CD4-positive, alpha-beta T cell treated with Interleukin-17A for 1 hour (primary cell): ENCODE results near the gene CFAP99.
"Not testable (repeated sequence)": the region's sequence is repeated elsewhere in the genome, so short reads cannot be mapped to it uniquely, and the experiment has no call there.

ENCODE experiments used
- DNase-seq: peaks from one replicate; pipeline ENCODE4 v3.0.0-alpha.2; 2020

Gene CFAP99

DNA sequence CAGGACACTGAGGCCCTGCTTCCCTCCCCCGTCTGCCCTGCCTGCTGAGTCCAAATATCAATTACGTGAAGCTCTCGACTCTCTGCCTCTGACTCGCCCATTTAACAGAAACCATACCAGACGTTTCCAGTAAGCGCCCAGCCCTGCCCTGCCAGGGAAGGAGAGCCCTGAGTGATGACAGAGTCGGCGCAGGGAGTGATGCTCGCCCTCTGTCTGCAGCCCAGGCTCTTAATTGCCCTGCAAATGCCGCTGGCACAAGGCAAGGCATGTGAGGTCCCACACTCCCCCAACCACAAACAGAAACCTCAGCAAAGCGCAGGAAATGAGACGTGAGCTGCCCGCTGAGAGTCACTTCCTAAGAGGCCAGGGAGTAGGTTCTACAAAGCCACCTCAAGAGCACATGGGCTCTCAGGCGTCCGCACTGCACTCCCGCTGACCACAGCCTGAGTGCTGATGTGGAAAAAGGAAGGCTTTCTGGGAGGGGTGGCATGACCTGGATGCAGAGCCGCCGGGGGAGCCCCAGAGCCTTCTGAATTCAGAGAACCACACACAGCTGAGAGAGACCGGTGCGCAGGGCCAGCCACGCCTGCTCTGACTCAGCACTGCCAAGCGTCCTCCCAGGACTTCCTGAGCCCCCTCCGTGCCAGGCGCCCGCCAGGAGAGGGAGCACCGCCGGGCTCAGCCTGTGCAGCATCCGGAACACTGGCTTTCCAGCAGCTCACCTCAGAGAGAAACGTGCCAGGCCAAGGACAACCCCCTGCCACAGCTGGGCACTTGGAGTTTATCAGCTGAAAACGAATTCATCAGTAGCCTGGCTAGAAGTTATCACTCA lies 5.7 kb upstream of the CFAP99 start:
- peak; percentile 95 for DNase-seq

DNA sequence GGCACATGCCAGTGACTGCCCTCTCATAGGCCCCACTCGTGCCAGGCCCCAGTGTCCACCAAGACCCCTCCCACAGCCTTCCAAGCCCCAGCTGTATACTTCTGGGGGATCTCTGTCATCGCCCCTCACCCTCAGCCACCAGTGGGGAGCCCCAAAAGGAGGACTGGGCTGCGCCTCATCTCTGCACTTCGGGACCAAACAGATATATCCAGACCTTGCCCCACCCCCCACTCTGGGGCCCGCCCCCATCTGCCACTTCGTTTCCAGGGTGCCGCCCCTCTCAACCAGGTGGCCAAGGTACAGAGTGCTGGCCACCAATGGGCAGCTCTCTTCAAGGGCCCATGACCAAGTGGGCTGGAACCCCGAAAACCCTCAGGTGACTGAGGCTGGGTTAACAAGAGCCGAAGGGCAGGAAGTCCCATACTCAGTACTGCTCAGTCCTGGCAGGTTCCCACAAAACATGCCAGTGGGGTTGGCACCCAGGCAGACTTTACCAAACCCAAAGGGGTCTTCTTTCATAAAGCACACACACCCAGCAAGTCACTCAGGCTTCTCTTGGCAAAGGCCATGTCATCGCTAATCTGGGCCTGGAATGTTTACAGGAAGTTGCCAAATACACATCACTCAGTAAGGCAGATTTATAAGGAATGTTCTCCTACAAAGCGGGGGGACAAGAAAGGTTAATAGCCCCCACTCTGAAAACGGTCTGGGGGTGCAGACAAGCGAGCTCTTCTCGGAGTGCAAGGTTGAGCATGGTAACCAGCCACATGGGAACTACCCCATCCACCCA lies 4.7 kb upstream of the CFAP99 start:
- peak; percentile 59 for DNase-seq

DNA sequence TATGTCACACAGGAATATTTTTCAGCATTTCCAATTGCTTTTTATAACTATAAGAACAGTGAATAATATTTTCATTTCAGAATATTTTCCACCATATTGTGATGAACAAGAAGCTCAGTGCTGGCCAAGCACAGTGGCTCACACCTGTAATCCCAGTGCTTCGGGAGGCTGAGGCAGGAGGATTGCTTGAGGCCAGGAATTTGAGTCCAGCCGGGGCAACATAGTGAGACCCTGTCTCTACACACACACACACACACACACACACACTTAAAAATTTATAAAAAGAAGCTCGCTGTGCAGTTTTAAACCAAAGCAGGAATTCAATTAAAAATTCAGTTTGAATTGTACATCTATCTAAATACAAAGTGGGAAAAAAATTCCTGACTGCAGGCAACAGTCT lies 3.5 kb upstream of the CFAP99 start:
- DNase-seq = no peak

DNA sequence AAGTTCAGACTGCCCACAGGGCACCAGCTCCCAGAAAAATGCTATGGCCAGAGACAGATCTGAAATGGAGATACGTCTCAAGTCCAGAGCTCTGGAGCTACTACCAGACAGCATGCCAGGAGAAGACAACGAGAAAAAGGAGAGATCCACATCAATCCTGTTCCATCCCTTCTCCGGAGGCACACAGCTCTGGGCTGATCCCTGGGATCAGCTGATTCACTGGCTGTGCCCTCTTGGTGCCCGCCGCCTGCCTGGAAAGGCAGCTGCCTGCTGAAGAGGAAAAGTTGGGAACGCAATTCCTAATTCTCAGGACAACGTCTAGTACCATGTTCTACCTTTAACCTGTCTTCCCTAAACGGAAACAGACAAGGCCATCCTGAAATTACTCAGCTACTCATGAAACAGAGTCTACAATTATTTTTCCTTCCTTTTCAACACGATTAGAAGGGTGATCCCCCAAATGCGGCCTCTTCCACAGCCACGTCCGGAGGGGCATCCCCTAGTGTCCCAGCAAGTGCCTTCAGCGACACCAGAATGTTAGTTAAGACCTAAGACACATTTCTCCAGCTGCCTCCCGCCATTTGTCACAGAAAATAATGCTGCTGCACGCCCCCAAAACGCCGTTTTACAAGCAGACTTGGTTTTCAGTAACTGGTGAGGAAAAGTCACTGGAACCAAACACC lies 2.7 kb upstream of the CFAP99 start:
- DNase-seq = no peak

DNA sequence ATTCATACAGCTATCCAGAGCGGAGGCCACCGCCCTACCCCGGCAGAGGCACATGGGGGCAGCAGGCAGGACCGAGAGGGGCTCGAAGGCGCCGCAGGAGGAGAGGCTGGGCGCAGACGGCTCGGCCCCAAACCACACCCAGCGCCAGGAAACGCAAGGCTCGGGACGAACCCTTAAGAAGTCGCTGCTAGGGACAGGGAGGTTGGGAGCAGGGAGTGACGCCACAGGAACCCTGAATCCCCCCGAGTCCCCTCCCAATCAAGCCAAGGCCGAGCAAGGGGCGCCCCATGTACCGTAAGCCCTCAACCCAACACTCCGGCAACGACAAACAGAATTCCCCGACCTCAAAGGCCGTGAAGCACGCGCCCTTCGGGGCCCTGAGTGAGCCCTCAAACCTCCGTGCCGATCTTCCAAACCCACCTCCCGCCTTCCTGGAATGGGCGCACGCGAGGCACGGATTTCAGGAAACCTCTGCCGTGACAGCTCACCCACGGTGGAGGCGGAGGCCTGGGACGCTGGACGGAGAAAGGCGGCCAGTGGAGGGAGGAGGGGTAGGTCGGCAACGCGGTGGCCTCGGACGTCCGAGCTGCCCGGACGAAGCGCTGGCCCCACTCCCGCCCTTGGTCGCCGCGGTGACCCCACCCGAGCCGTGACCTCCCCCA lies 2.1 kb upstream of the CFAP99 start:
- DNase-seq = peak; percentile 20

DNA sequence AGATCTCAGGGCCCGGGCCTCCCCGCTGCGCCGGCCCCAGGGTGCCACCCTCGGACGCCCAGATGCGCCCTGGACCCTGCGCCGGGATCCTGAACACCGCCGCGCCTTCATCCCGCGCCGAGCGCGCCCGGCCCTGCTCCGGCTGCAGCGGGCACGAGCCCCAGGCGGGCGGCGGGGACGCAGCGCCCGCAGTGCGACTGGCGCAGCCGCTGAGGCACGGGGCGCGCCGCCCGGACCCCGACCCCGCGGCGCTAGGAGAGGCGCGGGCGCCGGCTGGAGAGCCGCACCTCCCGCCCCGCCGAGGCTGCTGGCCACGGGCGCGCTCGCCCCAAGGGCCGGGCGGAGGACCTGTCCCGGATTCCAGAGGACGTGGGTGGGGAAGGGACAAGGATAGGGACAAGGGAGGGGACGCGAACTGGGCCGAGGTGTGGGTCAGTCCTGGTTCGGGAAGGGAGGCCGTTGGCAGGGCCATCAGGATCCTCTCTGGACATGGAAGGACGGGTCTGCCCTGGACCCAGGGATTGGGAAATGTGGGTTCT lies 1.5 kb upstream of the CFAP99 start:
- no peak for DNase-seq

DNA sequence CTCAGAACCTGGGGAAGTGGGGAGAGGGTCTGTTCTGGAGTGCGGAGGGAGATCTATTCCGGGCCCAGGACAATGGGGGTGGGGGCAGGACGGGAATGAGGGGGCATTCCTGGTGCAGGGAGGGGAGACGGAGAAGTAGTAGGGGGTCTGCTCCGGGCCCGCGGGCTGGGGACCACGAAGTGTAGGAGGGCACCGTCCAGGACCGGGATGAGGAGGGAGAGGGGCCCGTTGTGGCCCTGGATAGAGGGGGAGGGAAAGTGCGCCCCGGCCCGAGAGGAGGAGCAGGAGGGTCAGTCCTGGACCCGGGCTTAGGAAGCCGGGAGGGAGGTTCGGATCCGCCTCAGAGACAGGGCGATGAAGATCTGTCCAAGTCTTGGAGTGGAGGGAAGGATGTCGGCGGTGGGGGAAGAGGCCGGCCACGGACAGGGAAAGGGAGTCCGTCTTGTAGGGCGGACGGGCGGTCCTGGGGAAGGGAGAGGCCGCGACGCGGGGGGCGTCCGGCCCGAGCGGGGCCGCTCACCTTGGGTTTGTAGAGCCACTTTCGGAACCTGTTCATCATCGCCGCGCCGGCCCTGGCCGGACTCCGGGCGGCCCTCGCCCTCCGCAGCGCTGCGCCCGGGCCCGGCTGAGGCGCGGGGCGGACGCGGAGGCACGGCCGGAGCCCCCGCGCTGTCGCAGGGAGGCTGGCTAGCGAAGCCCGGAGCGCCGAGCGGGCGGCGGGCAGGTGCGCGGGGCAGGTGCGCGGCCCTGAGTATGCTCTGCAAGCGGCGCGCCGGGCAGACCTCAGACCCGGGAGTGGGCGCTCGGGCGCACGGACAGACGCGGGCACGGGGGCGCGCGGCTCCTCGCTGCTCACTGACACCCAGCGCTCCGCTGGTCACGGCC lies 748 bp upstream of the CFAP99 start, which contains the start of gene ZFYVE28:
Gene ZFYVE28 (minus strand): TSS at position 881 of the 885 bp plus-strand sequence. CDS start 322 bp downstream, at position 559.
- DNase-seq = no peak

DNA sequence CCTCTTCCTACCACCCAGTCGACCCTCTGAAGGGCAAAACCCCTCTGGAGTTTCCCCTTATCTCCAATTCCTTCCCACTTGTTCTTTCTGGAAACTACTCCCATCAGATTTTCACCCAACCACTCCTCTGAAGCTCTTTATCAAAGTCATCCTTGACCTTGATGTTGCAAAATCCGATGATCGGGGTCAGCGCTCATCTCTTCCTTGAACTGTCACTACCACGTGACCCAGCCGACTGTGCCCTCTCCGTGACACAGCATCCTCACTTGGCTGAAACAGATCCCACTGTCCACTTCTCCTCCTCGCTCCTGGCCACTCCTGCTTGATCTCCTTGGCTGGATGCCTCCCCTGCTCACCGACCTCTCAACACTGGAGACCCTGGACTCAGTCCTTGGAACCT lies 1.1 kb downstream of the CFAP99 start:
- DNase-seq = no peak

DNA sequence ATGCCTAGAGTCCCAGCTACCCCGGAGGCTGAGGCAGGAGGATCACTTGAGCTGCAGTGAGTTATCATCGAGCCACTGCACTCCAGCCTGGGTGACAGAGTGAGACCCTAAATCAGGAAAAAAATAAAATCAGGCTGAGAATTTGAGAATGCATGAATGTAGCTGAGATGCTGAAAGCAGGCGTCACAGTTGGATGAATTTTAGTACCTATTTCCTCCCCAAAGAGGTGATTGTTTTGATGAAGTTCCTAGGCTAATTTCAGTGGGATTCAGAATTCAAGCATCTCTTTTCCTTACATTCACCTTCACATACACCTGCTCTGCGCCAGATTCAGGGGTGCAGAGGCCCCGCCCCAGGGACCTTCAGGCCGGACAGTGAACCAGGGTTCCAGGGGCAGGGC lies 3.2 kb downstream of the CFAP99 start:
- DNase-seq = no peak

DNA sequence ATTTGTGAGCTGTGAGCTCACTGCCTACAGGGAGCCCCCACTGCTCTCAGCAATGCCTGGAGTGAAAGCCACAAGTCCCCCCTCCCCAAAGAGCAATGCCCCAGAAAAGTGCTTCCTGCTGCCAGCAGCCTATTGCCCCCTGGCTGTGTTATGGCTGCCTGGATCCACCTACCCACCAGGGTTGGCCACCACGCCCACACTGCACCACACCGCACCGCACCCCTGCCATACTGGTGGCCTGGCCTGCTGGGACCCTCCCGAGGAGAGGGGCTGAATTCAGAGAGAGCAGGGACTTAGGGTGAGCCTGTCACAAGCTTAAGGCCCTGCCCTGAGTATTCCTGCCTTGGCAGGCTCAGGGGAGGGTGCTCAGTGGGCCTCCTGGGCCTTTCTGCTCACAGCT lies 4.3 kb downstream of the CFAP99 start:
- DNase-seq = no peak

DNA sequence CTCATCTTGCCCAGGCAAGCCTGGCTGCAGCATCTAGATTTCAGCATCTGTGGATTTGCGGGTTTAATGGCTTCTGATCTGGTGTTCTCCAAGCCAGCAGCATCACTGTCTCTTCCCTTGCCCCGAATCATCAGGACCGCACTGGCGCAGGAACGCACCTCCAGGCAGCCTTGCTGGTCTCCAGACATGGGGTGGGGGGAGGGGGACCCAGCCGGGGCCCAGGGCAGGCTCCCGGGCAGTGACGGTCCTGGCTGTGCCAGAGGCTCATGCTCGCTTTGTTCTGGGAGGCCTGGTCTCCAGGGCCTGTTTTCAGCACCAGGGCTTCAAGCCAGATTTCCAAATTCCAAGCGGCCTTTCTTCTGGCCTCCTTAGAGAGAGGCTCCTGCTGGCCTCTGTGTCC lies 4.9 kb downstream of the CFAP99 start:
- no peak for DNase-seq

DNA sequence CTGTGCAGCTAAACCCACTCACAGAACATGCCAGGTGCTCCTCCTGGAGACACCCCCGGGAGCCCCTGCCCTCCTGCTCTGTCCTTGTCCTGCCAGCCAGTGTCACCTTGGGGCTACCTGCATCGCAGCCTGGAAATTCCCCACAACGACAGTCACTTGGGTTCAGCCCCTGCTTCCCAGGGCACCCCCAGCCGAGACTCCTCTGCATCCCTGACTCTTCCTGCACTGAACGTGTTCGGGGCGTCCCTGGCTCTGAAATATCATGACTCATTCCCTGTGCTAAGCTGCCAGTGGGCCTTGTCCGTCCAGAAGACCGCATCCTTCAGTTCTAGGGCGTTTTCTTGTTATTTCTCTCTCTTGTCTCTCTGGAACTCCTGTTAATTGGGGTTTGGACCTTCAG lies 5.8 kb downstream of the CFAP99 start:
- DNase-seq = no peak

DNA sequence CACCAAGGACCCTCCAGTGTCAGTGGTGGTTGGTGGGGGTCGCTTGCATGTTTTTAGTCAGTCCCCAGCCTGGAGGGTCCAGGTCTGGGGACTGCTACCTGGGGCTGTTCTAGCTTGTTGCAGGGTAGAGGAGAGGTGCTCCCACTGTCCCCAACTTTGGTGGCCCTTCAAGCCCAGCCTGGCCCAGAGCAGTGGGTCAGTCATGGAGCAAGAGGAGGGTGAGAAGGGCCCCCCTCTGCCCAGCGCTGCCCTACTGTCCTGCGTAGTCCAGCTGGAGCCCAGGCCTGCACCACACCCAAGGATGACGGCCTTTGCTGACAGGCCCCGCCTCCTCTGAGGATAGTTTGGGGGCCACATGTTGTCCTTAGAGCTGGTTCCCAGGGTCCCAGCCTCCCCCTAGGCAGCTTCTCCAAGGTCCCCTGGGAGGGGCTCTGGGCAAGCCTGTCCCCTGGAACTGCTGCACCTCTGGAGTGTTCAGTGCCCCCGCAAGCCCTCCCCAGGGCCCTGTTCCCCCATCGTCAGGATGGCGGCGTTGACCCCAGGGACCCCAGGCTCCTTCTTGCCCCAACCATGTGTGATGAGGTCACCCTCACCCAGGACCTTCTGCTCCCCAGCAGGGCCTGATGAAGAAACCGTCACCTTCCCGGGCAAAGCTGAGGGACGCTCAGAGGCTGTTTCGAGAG lies 6.8 kb downstream of the CFAP99 start:
- DNase-seq = no peak

DNA sequence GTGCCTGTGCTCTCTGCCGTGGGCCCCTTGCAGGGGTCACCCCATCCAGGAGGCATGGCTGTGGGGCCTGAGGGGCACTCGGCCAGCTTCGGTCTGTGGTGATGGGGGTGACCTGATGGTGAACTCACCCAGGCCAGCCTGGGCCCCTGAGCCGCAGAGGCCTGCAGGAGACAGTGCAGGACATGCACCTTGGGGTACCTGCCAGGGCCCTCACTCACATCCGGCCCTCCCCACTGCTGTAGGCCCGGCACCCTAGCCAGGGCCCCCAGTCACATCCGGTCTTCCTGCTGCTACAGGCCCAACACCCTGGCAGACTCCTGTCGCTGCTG lies 7.3 kb downstream of the CFAP99 start:
- DNase-seq = no peak

DNA sequence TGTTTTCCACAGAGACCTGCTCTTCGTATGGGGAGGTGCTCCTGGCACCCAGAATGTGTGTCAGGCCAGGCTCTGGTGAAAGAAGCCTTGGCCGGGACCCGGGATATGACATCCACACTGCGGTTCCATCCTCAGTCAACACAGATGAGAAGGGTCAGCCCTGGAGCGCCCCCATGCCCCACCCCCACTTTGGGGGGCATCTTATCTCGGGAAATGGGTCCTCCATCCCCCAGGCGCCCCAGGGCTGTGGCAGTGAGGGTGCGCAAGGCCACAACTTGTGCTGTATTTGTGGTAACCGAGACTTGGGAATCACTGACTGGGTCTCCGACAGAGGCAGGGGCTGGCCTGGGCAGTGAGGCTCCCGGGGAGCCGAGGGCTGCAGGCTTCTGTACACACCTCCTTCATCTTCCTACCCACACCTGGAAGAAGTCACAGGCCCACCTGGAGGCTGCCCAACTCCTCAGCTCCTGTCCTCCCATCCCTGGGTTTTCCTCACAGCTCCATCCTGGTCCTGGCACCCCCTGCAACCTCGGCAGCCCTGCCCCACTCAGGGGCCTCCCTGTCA lies 8.0 kb downstream of the CFAP99 start:
- no peak for DNase-seq

DNA sequence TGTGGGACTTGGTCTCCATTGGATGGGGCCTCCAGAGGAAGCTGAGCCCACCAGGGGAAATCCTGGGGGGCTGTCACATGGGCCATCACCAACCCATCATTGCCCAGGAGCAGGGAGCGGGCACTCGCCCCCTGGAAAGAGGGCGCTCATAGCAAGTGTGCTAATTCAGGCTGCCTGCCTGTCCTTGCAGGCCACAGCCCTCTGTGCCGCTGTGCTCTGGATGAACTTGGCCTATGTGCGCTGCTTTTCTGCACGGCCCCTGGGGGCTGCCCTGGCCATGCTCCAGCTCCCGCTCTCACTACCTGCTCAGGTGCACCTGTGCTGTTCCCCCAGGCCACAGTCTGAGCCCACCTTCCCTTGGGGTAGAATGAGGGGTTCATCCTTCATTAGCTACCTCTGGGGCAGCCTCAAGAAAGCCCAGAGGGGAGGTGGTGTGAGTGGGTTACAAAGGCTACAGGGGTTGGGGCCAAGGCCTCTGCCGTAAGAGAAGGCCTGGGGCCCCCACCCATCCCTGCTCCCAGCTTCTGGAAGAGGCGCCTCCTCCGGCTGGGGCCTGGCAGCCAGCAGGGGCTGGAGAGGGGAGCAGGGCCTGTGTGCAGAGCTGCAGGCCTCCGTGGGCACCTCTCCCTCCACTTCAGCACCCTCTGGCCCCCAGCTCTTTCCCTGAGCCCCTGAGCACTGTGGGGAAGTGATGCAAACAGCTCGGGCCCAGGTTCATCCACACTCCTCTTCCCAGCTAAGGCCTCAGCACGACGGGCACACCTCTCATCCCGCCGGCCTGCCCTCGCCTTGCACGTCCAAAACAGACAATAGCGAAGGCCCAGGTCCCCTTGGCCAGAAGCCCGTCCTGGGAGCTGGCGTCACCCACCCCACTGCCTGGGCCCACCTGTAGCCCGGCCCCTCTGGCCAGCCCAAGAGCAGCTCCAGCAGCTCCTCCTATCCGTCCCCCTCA lies 8.9 kb downstream of the CFAP99 start:
- DNase-seq = no peak

DNA sequence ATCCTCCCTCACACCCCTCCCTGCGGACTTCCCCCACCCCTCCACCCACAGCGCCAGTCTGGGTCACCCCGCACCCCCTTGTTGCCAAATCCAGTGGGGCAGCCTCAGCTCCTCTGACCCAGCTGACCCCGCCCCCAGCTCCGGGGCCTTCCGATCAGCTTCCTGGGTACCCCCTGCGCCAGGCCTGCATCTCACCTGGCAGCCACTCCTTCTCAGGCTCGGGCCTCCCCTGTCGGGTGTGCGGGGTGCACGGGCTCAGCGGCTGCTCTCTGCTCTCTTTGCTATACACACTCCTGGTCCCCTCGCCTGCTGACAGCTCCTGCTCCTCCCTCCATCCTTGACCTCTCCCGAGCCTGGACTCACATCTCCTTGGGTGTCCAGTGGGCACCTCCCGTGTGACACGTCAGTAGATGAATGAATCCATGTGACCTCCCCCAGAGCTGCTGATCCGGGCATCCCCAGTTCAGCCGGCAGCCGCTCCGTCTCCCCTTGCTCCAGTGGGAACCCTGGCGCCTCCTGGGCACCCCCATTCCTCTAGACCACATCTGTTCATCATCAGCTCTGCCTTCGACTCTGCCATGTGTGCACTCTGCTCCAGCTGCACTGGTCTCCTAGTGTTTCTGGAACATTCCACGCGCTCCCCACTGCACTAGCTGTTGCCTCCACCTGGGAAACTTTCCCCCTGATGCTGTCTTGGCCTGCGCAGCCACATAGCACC lies 9.9 kb downstream of the CFAP99 start:
- no peak for DNase-seq

DNA sequence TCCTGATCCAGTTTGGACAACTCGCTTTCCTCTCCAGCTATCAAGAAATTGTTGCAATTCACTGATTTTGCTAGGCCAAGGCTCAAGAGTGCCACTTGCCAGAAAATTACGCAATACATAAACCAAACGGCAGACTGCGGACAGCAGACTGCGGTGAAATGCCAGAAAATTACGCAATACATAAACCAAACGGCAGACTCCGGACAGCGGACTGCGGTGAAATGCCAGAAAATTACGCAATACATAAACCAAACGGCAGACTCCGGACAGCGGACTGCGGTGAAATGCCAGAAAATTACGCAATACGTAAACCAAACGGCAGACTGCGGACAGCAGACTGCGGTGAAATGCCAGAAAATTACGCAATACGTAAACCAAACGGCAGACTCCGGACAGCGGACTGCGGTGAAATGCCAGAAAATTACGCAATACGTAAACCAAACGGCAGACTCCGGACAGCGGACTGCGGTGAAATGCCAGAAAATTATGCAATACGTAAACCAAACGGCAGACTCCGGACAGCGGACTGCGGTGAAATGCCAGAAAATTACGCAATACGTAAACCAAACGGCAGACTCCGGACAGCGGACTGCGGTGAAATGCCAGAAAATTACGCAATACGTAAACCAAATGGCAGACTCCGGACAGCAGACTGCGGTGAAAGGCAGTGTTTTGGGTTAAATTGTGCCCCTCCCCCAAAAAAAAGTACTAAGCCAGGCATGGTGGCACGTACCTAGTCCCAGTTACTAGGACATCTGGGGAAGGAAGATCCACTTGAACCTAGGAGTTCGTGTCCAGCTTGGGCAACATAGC lies 11.4 kb downstream of the CFAP99 start:
- DNase-seq = not testable (repeated sequence)
